HG03139 (cell line): ENCODE data around the gene BCL2L11.

Experiments used
- ATAC-seq: cut with Tn5 transposase; IDR thresholded peaks from one replicate; pipeline ENCODE4 v1.9.1; 2021; ENCODE audit not compliant: unreplicated experiment

BCL2L11 gene

DNA sequence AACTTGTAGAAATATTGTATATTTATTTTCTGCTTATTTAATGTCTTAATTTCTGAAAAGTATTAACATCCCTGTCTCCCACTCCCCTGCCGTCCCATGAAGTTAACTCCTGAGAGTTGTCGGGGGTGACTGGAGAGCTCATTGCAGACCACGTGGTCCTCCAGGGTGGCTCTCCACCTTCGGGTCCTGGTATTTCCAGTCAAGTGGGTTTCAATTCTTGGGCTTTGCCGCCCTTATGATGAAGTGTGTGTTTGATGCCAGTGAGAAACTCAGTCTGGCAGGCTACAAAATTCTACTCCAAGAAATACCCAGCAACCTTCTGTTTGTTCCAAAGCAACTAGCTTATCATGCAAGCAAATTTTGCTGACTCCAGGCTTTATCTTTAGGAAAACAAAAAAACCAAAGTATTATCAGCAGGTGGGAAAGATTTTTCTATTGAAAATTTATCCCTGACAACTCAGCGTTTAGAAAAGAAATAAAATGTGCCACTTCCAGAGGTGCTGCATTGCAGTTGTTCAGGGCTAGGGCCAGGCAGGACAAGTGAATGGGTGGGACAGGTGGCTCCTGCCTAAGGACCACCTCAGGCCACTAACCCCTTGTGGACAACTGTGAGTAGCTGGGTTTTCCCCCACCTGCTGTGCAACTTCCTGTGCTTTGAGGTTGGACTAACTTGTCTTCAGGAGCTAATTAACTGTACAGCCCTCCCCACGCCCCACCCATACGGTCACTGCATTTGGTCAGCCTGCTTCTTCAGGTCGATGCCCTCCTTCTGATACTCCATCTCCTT is 46.6 kb downstream of the BCL2L11 start:
- ATAC-seq, result no peak

DNA sequence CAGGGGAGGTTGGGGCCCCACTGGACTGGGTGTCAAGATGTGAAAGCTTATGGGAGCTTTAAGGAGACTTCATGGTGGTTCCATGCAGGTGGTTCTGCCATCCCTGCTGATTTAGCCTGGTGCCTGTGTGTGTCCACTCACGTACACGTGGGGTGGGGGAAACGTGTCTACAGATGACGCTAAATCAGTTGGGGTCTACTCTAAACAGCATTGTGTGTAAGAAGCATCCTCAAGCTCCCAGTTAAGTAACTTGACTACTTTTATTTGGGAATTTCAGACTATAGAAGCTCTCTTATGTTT is 47.1 kb downstream of the BCL2L11 start:
- no peak for ATAC-seq

DNA sequence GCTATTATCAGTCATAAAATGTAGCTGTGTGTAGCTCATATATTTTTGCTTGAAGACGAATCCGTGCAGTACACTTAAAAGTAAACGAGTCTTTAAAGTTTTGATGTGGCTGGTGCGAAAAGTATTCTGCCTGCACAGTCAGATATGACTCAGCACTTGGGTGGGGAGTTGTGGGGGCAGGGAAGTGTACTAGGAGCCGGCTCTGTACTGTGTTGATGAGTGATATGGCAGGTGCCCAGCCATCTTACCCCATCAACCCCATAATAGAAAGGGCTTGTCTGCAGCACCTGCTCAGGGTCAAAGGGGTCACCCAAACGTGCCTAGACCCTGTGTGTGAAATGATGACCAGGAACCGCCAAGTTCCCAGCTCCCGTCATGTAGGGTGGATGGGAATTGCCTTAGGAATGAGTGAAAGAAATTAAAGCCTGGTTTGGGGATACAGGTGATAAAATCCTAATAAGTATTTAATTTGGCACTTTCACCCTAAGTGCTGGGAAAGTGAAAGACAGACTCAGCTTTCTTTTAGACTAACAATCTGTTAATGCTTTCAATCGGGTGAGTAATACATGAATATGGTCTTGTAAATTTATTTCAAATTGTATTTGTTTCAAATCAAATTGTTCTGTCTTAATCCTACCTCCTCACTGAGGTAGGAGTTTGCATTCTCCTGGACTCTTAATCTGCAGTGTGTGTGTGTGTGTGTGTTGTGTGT is 48.0 kb downstream of the BCL2L11 start:
- no peak for ATAC-seq

DNA sequence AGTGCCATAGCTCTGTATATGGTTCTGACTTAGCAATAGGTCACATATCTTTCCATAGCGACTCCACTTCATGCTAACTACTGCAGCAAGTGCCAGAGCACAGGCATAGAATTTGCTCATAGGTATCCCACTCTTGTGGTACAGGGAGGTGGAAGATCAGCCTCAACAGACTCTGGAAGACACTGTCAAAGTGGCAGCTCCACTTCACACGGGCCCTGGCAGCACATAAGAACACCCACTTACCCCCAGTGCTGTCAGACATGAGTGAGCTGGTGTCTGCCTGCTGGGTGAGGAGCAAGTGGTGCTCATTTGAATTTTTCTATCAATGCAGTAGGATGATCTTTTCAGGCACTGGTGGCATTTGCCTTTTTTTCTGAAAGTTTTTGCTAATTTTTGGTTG is 48.6 kb downstream of the BCL2L11 start:
- no peak for ATAC-seq

DNA sequence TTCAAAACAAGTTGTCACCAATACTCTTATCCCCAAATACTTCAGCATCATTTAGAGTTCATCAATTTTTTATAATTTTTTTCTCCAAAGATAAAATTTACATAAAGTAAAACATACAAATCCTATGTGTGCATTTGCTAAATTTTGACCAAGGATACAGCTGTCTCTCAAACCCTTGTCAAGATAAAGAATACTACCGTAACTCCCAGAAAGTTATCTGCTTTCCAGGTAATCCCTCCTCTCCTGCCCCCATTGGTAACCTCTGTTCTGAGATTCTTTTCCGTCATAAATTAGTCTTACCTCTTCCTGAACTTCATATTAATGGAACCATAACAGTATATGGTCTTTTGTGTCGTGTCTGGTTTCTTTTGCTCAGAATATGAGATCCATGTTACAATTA is 49.2 kb downstream of the BCL2L11 start:
- no peak for ATAC-seq

DNA sequence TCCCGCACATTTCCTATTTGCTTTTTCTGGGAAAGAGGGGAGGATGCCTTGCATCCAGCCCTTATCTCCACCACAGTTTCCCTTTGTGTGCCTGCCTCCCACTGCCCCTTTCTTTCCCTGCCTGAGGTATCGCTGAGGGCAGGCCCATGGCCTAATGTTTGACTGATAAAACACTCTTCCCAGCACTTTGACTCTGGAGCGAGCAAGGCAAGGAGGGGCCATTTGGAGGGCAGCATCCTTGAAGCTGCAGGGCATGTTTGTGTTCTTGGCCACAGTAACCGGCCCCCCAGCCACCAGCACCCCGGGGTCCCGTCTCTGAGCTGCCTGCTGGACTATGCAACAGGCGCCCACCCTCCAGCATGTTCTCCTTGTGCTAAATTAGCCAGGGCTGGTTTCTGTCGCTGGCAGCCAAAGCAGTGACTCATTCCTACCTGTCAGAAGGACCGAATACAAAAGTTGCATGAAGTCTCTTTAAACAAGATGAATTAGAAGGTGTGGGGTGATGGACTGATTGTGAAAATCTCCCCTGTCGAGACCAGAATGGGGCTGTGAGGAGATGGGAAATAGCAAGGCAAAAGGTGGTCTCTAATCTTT is 50.7 kb downstream of the BCL2L11 start:
- ATAC-seq, result no peak

DNA sequence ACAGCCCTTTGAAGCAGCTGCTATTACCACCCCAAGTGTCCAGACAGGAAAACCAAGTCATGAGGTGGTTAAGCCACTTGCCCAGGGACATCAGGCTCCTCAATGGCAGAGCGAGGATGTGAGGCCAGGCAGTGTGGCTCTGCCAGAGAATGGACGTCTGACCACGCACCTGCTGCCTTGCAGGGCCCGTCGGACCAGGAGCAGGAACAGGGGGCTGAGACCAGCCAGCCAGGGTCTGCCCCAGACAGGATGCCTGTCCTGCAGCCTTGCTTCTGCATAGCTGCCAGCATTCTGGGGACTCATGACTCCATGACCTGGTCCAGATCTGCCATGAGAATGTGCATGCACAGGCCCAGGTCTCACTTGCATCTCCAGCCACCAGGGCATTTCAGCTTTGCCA is 52.0 kb downstream of the BCL2L11 start:
- no peak for ATAC-seq

DNA sequence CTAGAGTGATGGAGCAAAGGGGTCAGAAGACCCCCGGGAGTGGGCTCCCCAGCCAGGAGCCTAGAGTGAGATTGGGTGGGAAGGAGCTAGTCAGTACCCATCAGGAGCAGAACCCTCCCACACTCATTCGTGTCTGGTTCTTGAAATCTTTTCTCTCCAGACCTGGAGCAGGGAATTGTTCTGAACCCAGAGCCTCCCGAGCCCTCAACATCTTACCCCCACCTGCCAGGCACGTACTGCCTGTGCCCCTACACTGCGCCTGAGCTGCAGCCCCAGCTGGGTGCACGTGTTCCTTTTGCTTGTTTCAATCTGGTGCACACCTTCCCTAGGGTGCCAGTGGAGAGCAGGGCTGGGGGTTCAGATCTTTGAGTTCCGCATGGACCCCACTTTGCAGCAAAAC is 52.6 kb downstream of the BCL2L11 start:
- no peak for ATAC-seq

DNA sequence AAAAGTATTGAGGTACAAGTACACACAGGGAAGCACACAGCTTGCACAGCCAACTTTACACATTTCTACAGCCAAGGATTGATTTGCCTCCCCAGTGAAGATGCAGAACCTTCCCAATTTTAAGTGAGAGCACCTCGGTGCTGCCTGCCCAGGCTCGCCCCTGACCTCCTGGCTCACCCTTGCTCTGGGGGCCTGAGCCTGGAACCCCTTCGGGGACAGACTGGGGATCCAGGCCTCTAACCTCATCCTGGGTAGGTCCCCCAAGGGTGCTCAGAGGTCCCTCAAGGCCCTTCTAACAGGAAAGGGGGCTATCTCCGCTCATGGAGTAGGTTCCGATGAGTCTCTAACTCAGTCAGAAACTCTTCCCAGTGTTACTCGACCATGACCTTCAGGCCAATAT is 53.1 kb downstream of the BCL2L11 start:
- ATAC-seq, result no peak

DNA sequence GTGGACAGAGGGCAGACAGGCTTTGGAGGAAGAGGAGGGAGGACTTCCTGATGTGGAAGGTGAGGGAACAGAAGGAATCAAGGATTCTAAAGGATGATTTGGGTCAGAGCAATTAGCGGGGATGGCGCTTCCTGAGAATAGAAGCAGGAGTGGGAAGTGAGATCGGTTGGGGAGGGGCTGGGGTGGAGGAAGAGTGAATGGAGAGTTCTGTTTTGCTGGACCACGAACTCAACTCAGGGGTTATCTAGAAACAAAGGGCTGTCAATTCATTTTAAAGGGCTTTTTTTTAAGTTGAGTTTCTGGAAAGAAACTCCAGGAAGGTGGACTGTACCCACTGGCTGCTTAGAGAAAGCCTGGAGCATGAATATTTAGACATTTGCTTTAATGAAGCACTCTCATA is 54.9 kb downstream of the BCL2L11 start:
- ATAC-seq, result no peak

DNA sequence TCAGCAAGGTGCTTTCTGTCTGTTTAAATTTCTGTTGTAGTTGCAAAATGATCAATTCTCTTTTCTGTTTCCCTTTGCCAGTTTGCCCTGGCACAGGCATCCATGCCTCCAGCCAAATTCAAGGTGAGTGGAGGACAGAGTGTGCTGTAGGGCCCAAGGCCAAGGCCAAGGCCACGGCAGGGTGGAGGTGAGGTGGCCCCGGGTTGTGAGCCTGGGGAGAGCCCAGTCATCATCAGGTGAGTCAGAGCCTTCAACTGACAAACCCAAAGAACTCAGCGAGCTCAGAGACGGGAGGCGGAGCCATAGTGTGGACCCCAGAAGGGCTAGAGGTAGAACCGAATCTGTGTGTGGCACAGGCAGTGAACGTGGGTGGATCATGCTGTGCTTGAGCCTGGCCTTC is 55.7 kb downstream of the BCL2L11 start:
- ATAC-seq, result no peak

DNA sequence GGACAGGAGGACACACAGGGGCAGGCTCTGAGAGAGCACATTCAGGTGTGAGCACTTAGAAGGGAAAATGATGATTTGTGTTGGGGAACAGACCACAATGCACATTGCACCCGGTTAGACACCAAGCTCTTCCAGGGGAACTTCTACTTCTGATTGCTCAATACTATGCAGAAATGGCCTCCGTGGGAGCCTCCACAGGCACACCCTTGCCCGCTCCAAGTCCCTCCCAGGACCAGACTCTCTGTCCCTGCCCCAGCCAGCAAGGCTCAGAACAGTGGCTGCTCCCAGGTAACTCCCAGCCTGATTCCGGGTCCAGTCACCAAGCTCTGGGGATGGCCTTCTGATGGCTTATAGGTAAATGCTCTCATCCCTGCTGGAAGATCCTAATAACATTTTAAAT is 56.2 kb downstream of the BCL2L11 start:
- no peak for ATAC-seq

DNA sequence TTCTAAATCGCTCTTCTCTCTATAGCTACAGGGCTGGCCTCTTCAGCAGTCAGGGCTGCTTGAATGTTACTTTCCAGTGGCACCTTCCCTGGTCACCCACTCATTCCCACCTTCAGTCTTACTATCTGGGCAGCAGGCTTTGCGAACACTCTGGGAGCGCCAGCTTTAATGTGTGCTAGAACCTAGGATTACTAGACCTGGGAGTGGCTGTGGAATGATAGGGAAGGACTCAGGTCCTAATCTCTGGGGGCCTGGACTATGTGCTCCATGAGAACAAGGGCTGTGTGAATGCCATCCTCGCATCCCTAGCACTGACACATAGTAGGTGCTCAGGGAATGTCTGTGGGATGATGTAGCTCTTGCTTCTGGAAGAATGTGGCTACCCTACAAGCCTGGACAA is 57.6 kb downstream of the BCL2L11 start:
- no peak for ATAC-seq

DNA sequence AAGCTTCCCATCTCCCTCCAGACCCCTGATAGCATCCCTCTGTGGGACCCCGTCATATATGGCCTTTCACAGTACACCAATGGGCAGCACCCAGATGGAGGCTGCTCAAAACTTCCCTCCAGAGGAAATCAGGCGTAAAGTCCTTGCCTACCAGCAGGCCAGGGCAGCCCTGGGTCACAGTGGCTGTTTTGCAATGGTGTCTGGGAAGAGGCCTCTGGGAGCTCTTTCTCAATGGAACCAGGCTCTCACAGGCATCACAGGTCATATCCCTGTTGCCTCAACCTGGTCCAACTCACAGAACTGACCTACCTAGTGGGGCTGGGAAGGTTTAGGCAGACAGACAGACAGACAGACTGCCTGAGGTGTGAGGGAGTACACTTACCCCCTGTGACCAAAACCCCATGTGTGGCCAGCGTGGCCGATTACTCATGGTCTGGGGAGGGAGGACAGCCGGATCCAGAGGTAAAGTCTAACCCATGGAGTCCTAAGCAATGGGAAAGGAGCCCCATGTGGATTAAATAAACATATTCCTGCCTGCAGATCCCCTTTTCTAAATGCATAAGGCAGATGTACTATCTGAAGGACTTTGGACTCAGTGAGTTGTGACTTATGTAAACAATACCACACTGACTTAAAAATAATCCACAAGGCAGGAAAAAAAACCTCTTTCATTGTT is 58.2 kb downstream of the BCL2L11 start:
- no peak for ATAC-seq

DNA sequence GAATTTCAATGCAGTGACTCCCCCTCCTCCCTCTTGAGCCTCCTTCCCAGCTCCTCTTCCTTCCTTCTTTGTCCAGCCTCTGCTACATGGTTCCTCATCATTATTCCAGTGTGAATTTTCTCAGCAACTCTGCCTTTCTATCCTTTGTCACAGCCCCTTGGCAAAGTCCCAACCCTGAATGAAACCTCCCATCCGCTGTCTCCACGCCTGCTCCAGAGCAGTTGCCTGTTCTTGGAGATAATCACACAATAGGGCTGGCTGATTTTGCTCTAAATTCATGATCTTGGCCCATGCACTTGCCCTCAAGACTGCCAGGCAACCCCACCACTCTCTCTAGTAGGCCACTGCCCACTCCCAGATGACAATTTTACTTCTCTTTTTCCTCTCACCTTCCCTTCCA is 61.4 kb downstream of the BCL2L11 start:
- no peak for ATAC-seq

DNA sequence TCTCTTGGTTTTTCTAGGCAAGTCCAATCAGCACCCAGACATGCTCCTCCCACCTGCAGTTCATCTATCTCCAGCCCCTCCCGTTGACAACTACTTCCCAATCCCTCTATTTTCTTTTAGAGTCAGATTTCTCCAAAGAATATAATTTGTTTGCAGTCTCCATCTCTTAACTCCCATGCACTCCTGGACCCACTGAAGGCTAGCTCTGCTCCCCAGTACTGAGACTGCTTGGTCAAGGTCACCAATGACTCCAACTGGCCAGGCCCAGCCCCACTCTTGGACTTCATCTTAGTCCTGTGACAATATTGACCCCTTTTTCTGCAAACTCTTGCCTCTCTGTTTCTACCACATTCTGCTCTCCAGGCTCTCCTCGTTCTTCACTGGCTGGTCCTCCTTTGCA is 62.0 kb downstream of the BCL2L11 start:
- ATAC-seq, result no peak

DNA sequence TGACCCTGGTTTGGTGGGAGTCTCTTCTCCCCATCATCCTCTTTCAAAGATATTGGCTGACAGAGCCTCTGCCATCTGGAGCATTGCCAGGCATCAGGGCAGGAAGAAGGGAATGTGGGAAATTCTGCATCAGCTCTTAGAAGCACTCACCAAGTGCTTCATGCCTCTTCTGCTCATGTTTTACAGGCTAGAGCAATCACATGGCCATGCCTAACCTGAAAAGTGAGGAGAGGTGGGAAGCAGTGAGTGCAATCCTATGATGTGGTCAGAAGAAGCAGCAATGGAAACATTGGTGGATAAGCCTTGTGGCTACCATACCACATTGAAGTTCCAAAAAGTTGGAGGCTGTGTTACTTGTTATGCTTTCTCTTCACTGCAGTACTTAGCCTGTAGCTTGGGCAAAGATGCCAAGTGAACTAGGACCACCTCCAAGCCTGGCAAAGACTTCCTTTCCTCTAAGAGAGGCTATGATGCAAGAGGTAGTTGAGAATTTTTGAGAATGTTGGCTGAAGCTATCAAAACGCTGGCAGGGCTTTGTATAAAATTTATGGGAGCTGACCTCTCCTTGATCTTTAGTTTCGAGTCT is 64.1 kb downstream of the BCL2L11 start:
- no peak for ATAC-seq

DNA sequence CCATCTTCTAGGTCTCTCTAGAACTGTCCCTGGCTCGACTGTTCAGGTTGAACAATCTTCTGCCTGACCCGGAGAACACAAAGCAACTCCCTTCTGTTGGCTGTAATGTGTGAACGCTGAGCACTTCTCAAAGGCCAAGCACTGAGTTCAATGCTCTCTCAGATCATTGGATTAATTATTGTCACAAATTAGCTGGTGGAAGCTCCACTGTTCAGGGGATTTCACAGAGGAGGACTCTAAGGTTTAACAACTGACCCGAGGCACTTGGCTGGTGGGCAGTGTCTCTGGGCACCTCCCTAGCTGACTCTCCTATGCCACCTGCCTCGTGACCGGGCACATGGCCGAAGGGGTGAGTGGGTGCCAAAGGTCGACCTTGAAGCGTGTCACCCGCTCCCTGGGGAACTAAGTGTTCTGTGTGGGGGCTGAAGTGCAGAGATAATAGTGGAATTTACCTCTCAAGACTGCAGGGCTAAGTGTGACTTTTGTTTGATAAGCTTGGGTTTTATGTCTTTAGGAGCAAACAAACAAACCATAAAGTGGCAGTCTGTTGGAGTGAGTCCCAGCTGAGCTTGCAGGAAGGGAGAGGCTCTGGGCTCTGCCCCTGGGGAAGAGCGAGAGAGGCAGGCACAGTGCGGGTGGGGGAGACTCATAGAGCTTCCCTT is 64.8 kb downstream of the BCL2L11 start:
- no peak for ATAC-seq

DNA sequence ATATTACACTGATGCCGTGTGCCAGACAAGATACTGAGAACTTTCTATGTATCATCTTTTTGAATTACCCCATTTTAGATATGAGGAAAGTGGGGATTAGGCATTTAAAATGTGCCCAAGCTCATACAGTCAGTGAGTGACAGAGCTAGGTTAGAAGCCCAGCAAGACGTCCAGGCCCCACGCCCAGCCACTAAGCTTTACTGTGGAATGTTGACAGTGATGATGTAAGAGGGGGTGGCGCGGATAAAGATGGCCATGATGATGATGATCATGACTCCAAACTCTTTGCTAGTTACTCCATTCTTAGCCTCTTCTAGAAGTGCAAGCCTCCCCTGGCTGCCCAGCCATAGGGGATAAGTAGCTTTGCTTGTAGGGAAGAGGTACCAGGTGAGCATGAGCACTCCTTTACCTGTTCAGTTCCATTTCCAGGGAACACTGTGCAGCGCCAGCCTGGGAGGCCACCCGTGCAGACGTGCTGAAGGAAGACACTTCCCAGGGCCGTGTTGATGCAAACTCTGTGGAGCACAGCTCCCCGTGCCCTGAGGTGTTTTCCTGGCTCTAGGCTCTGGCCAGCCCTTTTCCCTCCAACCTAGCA is 65.5 kb downstream of the BCL2L11 start:
- no peak for ATAC-seq

DNA sequence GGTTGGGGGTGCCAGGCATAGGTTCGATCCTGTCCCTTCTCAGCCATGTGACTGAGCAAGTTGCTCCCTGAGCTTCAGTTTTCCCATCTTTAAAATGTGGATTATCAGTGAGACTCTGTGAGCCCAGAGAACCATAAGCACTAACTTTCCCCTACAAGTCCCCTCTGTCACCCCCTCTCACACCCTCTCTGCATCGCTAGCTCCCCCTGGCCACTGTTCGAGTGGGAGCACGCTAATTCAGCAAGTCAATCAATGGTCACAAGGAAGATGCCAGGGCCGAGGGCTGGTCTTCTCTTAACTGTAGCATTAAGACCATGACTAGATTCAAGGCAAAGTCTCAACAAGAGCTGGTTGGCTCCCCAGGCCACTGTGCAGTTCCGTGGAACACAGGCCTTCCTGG is 66.2 kb downstream of the BCL2L11 start:
- ATAC-seq, result no peak

DNA sequence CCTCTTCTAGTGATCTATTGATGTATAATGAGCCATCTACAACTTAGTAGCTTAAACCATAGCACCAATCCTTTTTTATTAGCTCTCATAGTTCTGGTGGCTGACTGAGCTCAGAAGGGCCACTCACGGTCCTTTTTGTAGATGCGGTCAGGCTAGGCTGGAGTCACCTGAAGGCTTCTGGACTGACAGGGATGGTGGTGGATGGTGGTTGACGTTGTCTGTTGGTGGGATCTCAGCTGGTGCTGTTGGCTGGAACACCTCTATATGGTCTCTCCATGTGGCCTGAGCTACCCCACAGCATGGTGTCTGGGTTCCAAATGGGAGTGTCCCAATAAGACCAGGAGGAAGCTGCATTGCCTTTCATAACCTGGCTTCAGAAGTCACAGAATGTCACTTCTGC is 68.0 kb downstream of the BCL2L11 start:
- no peak for ATAC-seq
